Activated CD8-positive, alpha-beta memory T cell treated with anti-CD3 and anti-CD28 coated beads, Interleukin-2, amount 50 U/mL, for 1 hour (primary cell): ENCODE results near the gene GPR173.

Experiments
- DNase-seq: peaks from one replicate; pipeline ENCODE4 v3.0.0-alpha.2; 2020; ENCODE audit errors: extremely low read depth

Gene GPR173

DNA sequence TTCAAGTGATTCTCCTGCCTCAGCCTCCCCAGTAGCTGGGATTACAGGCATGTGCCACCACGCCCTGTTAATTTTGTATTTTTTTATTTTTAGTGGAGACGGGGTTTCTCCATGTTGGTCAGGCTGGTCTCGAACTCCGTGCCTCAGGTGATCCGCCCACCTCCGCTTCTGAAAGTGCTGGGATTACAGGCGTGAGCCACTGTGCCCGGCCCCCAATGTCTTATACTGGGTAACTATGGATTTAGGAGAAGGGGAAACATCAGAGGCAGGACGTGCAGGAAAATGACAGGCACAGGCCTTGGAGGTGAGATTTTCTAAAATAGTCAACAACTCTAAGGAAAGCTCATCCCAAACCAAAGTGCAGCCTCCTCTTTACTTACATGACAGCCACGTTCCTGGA lies 22.5 kb downstream of the GPR173 start:
- DNase-seq = no peak

DNA sequence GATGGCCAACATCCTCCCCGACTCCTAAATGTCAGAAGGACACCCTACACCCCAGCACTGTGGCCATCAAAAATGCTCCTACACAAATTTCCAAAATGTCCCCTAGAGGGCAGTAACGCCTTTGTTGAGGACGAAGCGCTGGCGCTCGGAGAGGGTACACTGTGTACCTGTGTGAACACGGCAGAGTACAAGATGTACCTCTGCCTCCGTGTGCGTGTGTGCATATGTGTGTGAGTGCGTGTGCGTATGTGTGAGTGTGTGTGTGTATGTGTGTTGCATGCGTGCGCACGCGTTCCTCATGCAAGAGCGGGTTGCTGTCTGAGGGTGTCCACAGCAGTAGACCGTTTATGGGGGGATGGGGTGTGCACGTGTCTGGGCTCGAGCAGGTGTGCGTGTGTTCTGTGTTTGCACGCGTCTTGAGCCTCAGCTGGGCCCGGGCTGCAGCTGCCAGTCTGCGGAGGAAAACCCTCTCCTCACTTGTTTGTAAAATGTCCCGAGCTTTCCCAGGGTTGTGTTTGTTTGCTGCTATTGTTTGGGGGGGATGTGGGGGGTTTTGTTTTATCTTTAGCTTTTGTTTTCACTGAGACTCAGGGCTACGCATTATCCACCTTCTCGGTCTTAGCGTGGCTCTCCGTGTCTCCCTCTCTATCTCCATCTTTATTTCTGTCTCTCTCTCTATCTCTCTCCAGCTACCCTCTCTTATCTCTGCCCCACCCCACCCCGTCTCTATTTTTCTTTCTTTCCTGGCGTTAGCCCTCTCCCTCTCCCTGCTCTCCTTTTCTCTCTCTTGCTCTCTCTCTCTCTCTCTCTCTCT lies 23.2 kb downstream of the GPR173 start:
- no peak for DNase-seq

DNA sequence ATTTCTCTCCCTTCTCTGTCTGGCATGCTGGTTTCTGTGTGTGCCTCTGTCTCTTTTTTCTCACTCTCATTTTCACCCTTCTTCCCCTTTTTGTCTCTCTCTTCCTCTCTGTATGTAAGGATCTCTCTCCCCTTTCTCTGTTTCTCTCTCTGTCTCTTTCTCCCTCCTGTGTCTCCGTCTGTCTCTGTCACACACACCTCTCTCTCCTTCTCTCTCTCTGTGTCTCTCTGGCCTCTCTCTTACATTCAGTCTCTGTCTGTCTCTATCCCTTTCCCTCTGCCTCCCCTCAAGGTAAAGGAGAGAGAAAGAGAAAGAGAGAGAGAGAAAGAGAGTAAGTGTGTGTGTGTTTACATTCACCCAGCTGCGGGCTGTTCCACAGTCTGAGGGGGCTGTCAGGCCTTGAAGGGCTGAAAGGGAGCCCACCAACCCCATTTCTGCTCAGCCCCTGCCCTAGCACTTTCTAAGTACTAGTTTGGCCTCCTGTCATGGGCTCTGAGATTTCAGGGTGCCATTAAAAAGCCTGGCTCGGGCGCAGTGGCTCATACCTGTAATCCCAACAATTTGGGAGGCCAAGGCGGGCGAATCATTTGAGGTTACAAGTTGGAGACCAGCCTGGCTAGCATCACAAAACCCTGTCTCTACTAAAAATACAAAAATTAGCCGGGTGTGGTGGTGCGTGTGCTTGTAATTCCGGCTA lies 24.0 kb downstream of the GPR173 start:
- no peak for DNase-seq

DNA sequence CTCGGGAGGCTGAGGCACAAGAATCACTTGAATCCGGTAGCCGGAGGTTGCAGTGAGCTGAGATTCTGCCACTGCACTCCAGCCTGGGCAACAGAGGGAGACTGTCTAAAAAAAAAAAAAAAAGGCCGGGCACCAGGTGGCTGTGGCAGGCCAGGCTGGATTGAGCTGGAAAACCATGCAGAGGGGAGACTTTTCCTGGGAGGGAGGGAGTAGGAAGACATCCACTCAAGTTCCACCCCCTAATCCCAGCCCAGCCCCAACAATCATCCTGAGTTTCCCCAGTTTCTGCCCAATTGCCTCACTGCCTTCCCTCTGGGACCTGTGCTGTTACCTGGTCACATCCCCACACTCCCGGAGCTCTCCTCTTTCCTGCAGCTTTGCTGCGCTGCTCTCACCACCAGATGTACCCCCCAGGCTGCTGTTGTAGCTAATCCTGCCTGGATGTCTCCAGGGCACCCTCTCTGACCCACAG lies 24.6 kb downstream of the GPR173 start:
- DNase-seq = no peak

DNA sequence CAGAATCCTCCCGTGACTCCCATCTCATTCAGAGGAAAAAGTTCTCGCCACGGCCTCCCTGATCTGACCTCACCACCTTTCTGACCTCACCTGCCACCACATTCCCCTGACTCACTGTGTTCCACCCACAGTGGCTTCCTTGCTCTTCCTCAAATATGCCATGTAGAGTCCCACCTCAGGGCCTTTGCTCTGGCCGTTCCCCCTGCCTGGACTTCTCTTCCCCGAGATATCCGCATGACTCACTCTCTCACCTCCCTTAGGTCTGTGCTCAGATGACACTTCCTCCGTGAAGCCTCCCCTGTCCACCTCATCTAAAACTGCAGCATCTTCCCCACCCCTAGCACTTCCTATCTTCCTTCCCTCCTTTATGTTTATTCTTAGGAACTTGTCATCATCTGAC lies 26.4 kb downstream of the GPR173 start:
- DNase-seq = no peak

DNA sequence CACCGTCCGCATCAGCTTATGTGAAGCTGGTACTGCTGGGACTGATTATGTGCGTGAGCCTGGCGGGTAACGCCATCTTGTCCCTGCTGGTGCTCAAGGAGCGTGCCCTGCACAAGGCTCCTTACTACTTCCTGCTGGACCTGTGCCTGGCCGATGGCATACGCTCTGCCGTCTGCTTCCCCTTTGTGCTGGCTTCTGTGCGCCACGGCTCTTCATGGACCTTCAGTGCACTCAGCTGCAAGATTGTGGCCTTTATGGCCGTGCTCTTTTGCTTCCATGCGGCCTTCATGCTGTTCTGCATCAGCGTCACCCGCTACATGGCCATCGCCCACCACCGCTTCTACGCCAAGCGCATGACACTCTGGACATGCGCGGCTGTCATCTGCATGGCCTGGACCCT lies 28.1 kb downstream of the GPR173 start:
- no peak for DNase-seq

GRCh38 chrX:53077207-53078197 lies 28.9 kb downstream of the GPR173 start:
- DNase-seq = no peak

- no peak for DNase-seq
Measured at GRCh38 chrX:53078943-53079342, 30.4 kb downstream of the GPR173 start.

- DNase-seq = no peak
Measured at GRCh38 chrX:53080628-53081580, 32.3 kb downstream of the GPR173 start.

- DNase-seq = peak; percentile 87
Measured at GRCh38 chrX:53081925-53082772, 33.6 kb downstream of the GPR173 start, which contains the start of gene TSPYL2. Gene TSPYL2 (plus strand): TSS chrX:53082367. CDS start chrX:53082499, 132 bp downstream.

DNA sequence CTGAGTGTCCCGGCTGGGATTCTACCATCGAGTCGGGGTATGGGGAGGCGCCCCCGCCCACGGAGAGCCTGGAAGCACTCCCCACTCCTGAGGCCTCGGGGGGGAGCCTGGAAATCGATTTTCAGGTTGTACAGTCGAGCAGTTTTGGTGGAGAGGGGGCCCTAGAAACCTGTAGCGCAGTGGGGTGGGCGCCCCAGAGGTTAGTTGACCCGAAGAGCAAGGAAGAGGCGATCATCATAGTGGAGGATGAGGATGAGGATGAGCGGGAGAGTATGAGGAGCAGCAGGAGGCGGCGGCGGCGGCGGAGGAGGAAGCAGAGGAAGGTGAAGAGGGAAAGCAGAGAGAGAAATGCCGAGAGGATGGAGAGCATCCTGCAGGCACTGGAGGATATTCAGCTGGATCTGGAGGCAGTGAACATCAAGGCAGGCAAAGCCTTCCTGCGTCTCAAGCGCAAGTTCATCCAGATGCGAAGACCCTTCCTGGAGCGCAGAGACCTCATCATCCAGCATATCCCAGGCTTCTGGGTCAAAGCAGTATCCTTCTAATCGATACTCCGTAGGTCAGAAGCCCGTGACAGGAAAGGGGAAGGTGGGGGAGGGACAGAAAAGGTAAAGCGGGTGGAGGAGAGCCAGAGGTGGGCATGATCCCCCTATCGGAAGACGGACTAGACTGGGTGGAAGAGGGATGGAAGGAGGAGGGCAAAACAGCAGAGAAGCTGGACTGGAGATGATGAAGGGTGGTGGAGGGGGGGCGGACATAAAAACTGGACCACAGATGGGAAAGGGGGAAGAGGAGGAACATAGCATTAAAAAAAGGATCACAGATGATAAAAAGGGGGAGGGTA lies 34.4 kb downstream of the GPR173 start:
- no peak for DNase-seq

GRCh38 chrX:53084043-53084570 lies 35.5 kb downstream of the GPR173 start:
- DNase-seq = no peak

- DNase-seq = no peak
Measured at GRCh38 chrX:53084863-53085262, 36.3 kb downstream of the GPR173 start.

- no peak for DNase-seq
Measured at GRCh38 chrX:53085661-53086229, 37.2 kb downstream of the GPR173 start.

GRCh38 chrX:53086464-53086863 lies 37.9 kb downstream of the GPR173 start:
- DNase-seq = no peak

DNA sequence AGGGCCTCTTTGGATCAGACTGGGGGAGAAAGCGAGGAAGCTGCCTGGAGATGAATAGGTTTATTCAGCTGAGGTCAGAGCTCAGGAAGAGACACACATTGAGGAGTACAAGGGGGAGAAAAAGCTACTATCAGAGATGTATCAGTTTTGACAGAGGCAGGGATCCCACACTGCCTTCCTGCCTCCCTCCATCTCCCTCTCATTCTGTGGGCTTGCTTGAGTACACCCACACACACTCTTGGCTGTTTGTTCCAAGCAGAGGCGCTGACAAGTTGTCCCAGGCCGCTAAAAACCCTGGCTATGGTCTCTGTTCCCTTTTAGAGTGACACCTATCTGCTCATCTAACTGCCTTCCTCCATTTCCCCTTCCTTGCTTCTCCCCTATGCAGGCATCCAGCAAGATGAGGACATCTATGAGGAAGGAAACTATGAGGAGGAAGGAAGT lies 38.8 kb downstream of the GPR173 start:
- no peak for DNase-seq

GRCh38 chrX:53088136-53088974 lies 39.8 kb downstream of the GPR173 start:
- DNase-seq = peak; percentile 79
